T-helper 2 cell (primary cell): ENCODE results near the gene COL9A3.
"Not testable (repeated sequence)": the region's sequence is repeated elsewhere in the genome, so short reads cannot be mapped to it uniquely, and the experiment has no call there.

Experiments used
- DNase-seq, 5 experiments: peaks; one replicate each; pipeline versions ENCODE4 v3.0.0 to v3.0.0-alpha.2; 2012 to 2022

COL9A3 gene

GRCh38 chr20:62837790-62838127 lies 20.9 kb downstream of the COL9A3 start:
- DNase-seq = no peak

- DNase-seq = no peak
Measured at GRCh38 chr20:62838128-62838891, 21.5 kb downstream of the COL9A3 start.

- no peak for DNase-seq
Measured at GRCh38 chr20:62839261-62839660, 22.4 kb downstream of the COL9A3 start.

- no peak for DNase-seq
Measured at GRCh38 chr20:62839816-62840215, 23.0 kb downstream of the COL9A3 start.

GRCh38 chr20:62840244-62841197 lies 23.7 kb downstream of the COL9A3 start:
- no peak for DNase-seq

- no peak for DNase-seq
Measured at GRCh38 chr20:62841705-62842212, 24.9 kb downstream of the COL9A3 start.

GRCh38 chr20:62843656-62844055 lies 26.8 kb downstream of the COL9A3 start:
- DNase-seq = no peak

GRCh38 chr20:62844182-62844581 lies 27.3 kb downstream of the COL9A3 start:
- DNase-seq = no peak

GRCh38 chr20:62845416-62846160 lies 28.7 kb downstream of the COL9A3 start:
- DNase-seq = no peak

GRCh38 chr20:62846166-62846890 lies 29.5 kb downstream of the COL9A3 start:
- no peak for DNase-seq

GRCh38 chr20:62848917-62849316 lies 32.1 kb downstream of the COL9A3 start:
- DNase-seq = not testable (repeated sequence)

GRCh38 chr20:62849431-62849830 lies 32.6 kb downstream of the COL9A3 start:
- DNase-seq = no peak

GRCh38 chr20:62850333-62850974 lies 33.6 kb downstream of the COL9A3 start:
- DNase-seq = no peak

- no peak for DNase-seq
Measured at GRCh38 chr20:62852196-62852595, 35.3 kb downstream of the COL9A3 start.

- no peak for DNase-seq
Measured at GRCh38 chr20:62852841-62853240, 36.0 kb downstream of the COL9A3 start.

- DNase-seq = not testable (repeated sequence)
Measured at GRCh38 chr20:62853304-62853703, 36.5 kb downstream of the COL9A3 start.

- DNase-seq = no peak
Measured at GRCh38 chr20:62854121-62854520, 37.3 kb downstream of the COL9A3 start.

GRCh38 chr20:62855120-62855519 lies 38.3 kb downstream of the COL9A3 start:
- DNase-seq = no peak

GRCh38 chr20:62856931-62857619 lies 40.2 kb downstream of the COL9A3 start:
- DNase-seq = no peak

GRCh38 chr20:62858058-62858830 lies 41.4 kb downstream of the COL9A3 start:
- no peak for DNase-seq
